Prostate gland (tissue), 2 donors: ENCODE data around the gene FBXO33.

Experiments
- CTCF ChIP-seq, 4 experiments: fragments of 200-600 bp in 2 of 4; fragments of 450-650 bp in 2 of 4; sonication (generic) in 2 of 4; IDR thresholded peaks; 1 replicate in 3 of 4; 2 replicates in 1 of 4; pipeline ENCODE4 v1.5.1; 2016 to 2019; ENCODE audit warnings: antibody characterized with exemption in 4 of 4, mild to moderate bottlenecking in 2 of 4, moderate library complexity in 2 of 4
- POLR2A ChIP-seq: fragments of 450-650 bp; IDR thresholded peaks from one replicate; pipeline ENCODE4 v1.6.1; 2016; ENCODE audit warnings: antibody characterized with exemption, mild to moderate bottlenecking

- TF ChIP-seq CTCF (IDR thresholded peaks at IDR 0.05): no peak
- no peak for TF ChIP-seq POLR2A
Measured at GRCh38 chr14:39447175-39447661, 15.0 kb upstream of the FBXO33 start.
